GM19452 (cell line): Measurements from ENCODE around the gene QSER1.
"Not testable (repeated sequence)": the region's sequence is repeated elsewhere in the genome, so short reads cannot be mapped to it uniquely, and the experiment has no call there.

ENCODE experiments used
- ATAC-seq: cut with Tn5 transposase; IDR thresholded peaks from one replicate; pipeline ENCODE4 v1.9.1; 2021; ENCODE audit not compliant: unreplicated experiment

QSER1 gene

DNA sequence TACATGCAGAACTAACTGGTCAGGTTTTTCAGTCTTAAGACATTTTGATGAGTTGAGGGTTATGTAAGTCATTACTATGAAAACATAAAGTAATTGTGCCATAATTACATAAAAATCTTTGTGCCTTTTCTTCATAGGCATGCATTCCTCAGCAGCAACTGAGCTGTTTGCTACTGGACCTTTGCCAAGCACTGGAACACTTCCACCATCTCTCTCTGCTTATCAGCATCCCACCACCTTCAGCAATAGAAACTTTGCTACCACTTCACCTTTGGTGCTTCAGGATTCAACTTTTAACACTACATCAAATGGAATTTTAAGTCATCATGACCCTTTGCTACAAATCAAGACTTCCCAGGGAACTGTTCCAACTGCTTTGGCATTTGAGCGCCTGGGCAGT, 39.0 kb downstream of the QSER1 start:
- no peak for ATAC-seq

DNA sequence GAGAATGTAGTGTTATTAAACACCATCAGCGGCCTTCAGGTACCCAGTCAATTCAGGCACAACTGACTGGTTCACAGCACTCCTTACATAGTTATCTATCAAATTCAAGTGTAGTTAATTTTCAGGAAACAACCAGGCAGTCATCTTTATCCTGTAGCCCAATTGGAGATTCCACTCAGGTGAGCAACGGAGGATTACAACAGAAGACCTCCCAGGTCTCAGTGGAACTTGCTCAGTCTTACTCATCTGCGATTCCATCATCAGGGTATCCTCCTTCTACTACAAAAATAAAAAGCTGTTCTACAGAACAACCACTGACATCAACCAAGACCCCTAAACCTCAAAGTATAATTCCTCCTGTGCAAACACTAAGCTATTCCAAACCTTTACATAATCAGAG, 39.6 kb downstream of the QSER1 start:
- ATAC-seq, result no peak

DNA sequence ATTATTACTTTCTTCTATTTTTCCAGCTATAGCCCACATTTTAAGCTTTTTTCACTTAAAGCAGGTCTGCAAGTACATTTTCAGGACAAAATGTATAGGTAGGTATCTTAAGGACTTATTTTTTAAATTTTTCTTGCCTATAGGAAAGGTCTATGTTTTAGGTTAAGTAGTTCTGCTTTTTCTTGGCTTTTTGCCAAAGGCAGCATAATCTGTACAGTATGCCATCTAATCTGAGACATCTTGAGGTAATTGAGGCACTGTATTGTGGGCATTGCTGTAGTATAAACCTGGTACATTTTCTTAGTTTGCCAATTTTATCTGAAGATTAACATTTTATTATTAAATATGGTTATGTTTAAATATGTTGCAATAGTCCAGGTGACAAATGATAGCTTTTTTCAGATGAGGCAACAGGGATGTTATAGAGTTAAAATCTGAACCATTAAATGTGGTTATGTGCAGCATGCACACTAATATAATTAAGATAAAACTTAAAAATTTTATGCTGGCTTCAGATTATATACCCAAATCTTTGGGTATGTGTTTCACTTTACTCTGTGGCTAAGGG, 42.9 kb downstream of the QSER1 start:
- no peak for ATAC-seq

DNA sequence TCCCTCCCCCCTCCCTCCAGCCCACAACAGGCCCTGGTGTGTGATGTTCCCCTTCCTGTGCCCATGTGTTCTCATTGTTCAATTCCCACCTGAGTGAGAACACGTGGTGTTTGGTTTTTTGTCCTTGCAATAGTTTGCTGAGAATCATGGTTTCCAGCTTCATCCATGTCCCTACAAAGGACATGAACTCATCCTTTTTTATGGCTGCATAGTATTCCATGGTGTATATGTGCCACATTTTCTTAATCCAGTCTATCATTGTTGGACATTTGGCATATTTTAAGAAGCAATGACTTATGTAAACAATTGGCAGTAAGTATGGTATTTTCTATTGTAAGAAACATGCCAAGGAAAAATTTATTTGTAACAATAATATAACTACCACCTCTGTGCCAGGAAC, 43.6 kb downstream of the QSER1 start:
- ATAC-seq, result not testable (repeated sequence)

GRCh38 chr11:32937283-32937682, 44.7 kb downstream of the QSER1 start:
- not testable (repeated sequence) for ATAC-seq

- ATAC-seq, result no peak
Measured at GRCh38 chr11:32939046-32939445, 46.4 kb downstream of the QSER1 start.

DNA sequence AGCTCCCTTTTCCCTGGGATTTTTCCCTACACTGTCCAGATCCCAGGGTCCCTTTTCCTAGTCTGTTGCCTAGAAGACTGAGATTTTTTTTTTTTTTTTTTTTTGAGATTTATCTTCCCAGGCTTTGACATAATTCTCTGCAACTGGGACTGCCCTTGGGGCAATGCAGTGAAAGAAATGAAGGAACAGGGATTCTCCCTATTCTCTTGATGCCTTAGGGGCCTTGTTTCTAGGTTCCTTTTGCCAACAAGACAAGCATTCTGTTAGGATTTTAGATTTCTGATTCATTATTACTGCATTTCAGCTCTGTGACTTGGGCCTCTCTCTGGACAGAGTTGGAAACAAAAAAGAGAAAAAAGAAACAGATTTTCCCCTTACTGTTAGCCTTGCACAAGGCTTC, 47.3 kb downstream of the QSER1 start:
- ATAC-seq, result no peak

- no peak for ATAC-seq
Measured at GRCh38 chr11:32940865-32941264, 48.3 kb downstream of the QSER1 start.

DNA sequence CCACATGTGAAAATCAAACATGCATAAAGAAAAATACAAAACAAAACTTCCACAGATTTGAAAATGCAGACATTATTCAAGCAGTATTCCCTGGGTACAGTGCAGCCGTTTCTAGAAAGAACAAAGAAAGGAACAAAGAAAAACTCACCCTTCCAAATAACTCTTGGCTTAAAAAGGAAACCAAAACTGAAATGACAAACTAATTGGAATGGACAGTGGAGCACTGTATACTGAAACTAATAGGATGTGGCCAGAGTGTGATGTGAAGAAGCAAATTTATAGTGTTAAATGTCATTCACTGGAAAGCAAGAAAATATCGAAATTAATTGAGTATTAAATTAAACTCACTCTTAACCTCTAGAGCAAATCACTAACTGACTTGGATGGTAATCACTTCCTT, 55.4 kb downstream of the QSER1 start:
- ATAC-seq, result no peak

DNA sequence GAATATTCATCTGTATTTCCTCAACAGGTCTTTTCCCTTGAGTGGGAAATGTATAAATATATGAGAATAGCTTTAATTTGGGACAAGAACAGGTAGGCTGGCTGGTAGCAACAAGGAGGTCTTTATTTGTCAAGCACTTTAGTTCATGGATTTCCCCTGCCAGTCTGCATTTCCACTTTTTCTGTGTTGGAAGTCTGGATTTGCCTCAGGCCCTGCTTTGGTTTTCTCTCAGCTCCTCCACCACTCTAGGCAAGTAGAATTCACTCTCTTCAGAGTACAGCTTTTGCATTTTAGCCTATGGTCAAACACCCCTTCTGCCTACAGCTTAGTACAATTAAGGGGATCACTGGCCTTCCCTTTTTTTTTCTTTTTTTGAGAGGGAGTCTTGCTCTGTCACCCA, 57.1 kb downstream of the QSER1 start:
- ATAC-seq, result no peak

- no peak for ATAC-seq
Measured at GRCh38 chr11:32952421-32952820, 59.8 kb downstream of the QSER1 start.

- ATAC-seq, result no peak
Measured at GRCh38 chr11:32953700-32954099, 61.1 kb downstream of the QSER1 start.

- ATAC-seq, result no peak
Measured at GRCh38 chr11:32960553-32961164, 68.0 kb downstream of the QSER1 start.

GRCh38 chr11:32962016-32962415, 69.4 kb downstream of the QSER1 start:
- no peak for ATAC-seq

GRCh38 chr11:32963721-32964120, 71.1 kb downstream of the QSER1 start:
- ATAC-seq, result no peak

GRCh38 chr11:32968541-32968940, 75.9 kb downstream of the QSER1 start:
- no peak for ATAC-seq

DNA sequence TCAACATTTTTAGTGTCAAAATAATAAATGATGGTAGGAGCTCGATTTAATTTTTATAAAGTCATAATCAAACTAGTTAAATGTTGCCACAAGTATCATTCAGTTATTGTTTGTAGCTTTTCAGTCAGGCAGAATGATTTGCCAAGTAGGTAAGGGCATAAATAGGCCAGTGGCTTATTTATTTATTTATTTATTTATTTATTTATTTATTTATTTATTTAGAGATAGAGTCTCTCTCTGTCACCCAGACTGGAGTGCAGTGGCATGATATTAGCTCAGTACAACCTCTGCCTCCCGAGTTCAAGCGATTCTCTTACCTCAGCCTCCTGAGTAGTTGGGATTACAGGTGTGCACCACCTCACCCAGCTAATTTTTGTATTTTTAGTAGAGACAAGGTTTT, 79.6 kb downstream of the QSER1 start:
- not testable (repeated sequence) for ATAC-seq

DNA sequence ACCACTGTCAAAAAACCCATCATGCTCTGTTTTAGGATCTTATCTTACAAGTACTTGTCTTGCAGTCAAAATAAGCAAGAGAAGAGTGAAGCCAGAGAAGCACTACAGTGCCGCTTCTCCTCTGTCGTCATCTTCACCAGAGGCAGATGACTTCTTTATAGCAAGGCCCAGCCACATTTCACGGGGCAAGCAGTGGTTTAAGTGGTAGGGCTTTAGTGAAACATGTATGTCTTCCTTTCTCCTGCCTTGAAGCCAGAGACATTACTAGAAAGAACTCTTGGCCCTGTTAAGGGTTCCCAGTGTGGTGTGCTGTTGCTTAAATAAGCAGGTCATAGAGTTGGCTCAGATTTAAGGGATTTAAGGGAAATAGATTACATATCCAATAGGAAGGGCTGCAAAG, 80.2 kb downstream of the QSER1 start:
- no peak for ATAC-seq

GRCh38 chr11:32982626-32983025, 90.0 kb downstream of the QSER1 start:
- no peak for ATAC-seq

- ATAC-seq, result no peak
Measured at GRCh38 chr11:32983506-32983905, 90.9 kb downstream of the QSER1 start.

DNA sequence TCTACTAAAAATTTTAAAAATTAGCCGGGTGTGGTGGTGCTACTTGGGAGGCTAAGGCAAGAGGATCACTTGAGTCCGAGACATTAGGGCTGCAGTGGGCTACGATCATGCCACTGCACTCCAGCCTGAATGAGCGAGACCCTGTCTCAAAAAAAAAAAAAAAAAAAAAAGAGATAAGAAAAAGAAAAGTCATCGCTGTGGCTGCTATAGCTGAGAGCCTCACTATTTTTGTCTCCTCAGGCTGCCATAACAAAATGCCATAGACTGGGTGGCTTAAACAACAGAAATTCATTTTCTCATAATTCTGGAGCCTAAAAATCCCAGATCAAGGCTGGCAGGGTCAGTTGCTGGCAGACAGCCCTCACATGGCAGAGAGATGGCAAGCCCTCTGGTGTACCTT, 93.0 kb downstream of the QSER1 start:
- ATAC-seq, result no peak

DNA sequence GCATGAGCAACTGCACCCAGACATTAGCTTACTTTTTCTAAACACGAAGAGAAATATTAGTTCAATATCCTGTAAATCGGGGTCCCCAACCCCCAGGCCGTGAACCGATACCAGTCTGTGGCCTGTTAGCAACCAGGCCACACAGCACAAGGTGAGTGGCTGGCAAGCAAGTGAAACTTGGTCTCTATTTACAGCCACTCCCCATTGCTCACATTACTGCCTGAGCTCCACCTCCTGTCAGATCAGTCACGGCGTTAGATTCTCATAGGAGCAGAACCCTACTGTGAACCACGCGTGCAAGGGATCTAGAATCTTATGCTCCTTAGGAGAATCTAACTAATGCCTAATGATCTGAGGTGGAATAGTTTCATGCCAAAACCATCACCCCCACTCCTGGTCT, 95.2 kb downstream of the QSER1 start:
- ATAC-seq, result no peak

DNA sequence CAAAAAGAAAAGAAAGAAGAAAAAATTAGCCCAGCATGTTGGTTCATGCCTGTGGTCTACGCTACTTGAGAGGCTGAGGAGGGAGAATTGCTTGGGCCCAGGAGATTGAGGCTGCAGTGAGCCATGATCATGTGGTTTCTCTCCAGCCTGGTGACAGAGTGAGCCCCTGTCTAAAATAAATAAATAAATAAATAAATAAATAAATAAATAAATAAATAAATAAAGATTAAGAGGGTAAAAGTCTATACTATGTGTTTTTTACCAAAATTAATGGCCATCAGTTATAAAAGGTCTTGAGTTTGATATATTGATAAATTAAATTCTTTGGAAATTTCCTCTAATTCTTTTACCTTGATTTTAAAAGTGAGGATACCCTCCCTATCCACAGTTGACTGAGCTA, 97.9 kb downstream of the QSER1 start:
- no peak for ATAC-seq
